Measurements from ENCODE around the gene DSCAML1. TPM values are rescaled to one million over a fixed set of nuclear protein-coding genes. Genes with fewer than 3 reads are reported as not detected.

Gene DSCAML1
- total and polyA plus RNA-seq, 10 of the 15 experiments (the other 5 are each of a cell fraction or from before 2014, with no cell fraction given), result 0.03 to 0.18 (median 0.06) TPM; not detected in 1

DNA sequence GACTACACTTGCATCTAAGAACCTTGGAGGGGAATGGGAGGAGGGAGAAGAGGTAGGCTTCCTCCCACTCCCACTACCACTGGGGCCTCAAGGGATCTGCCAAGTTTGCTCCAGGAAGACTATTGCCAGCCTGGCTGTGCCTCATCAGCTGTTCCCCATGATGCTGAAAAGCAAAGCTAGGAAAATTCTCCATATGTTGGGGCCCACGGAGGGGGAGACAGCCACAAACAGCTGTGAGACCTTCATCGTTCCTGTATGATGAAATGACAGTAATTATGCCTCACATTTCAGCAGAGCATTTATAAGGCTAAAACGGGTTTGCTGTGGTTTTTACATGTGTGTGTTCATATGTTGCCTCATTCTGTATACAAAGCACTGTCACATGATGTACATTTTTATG is 6.7 kb downstream of the DSCAML1 start (continued):
- TF ChIP-seq, protein P1, sequence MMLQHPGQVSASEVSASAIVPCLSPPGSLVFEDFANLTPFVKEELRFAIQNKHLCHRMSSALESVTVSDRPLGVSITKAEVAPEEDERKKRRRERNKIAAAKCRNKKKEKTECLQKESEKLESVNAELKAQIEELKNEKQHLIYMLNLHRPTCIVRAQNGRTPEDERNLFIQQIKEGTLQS (IDR thresholded peaks at IDR 0.05; ENCODE audit: borderline replicate concordance, extremely low read depth, low read depth, low read length), result no peak
- TF ChIP-seq SIN3A (IDR thresholded peaks at IDR 0.05; ENCODE audit: low read depth, low read length), result no peak
- TF ChIP-seq, protein P2, sequence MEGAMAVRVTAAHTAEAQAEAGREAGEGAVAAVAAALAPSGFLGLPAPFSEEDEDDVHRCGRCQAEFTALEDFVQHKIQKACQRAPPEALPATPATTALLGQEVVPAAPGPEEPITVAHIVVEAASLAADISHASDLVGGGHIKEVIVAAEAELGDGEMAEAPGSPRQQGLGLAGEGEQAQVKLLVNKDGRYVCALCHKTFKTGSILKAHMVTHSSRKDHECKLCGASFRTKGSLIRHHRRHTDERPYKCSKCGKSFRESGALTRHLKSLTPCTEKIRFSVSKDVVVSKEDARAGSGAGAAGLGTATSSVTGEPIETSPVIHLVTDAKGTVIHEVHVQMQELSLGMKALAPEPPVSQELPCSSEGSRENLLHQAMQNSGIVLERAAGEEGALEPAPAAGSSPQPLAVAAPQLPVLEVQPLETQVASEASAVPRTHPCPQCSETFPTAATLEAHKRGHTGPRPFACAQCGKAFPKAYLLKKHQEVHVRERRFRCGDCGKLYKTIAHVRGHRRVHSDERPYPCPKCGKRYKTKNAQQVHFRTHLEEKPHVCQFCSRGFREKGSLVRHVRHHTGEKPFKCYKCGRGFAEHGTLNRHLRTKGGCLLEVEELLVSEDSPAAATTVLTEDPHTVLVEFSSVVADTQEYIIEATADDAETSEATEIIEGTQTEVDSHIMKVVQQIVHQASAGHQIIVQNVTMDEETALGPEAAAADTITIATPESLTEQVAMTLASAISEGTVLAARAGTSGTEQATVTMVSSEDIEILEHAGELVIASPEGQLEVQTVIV (IDR thresholded peaks at IDR 0.05; ENCODE audit: borderline replicate concordance, partially characterized antibody), result no peak
- no peak for TF ChIP-seq HDGF (IDR thresholded peaks at IDR 0.05)
- TF ChIP-seq, protein P3, sequence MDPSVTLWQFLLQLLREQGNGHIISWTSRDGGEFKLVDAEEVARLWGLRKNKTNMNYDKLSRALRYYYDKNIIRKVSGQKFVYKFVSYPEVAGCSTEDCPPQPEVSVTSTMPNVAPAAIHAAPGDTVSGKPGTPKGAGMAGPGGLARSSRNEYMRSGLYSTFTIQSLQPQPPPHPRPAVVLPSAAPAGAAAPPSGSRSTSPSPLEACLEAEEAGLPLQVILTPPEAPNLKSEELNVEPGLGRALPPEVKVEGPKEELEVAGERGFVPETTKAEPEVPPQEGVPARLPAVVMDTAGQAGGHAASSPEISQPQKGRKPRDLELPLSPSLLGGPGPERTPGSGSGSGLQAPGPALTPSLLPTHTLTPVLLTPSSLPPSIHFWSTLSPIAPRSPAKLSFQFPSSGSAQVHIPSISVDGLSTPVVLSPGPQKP (IDR thresholded peaks at IDR 0.05; ENCODE audit: low read depth, low read length), result no peak

DNA sequence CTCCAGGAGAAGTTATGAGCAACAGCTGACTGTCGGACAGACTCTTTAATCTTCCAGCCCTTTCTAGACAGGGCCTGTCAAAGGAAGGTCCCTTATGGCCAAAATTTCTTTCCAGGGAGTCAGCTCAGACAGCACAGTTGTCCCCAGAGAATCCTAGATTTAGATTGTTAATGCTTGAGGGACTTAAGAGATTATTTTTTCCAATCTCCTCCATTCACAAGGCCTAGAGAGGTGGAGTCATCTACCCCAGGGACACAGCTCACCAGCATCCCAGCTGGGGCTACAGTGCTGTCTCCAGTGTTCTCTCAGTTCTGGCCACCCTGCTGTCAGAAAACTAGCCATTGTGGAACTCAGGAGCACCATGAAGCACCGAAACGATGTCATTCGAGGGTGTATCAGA is 7.8 kb downstream of the DSCAML1 start:
- BruUV-seq (replicated peaks), result no TSS peak

More for the DNA sequence above, 7.8 kb downstream of the DSCAML1 start:
- Histone ChIP-seq H3K27ac (ENCODE audit: control insufficient read depth, insufficient read depth) (no peak overlapping the region), H3K4me3 (no peak overlapping the region), H3K4me2 (ENCODE audit: control insufficient read depth, insufficient read depth) (no peak overlapping the region), H4K20me1 (ENCODE audit: control insufficient read depth, insufficient read depth) (no peaks in the 10 kb centered on the region), H3K27me3 (replicated peaks in 1 of 2; ENCODE audit: control insufficient read depth in 2 of 2, insufficient read depth in 2 of 2, low read length in 1 of 2) (peaks cover 9 to 10% of the 10 kb centered on the region in 2 experiments; a peak in 3 of 4 replicates), H3K36me3 (ENCODE audit: control insufficient read depth in 2 of 2, insufficient read depth in 2 of 2, low read length in 1 of 2) (no peaks in the 10 kb centered on the region), H3K9ac (ENCODE audit: control insufficient read depth, insufficient read depth, low read length) (no peak overlapping the region), H3K9me3 (replicated peaks; ENCODE audit: control insufficient read depth, insufficient read depth, low read length) (no peaks in the 10 kb centered on the region), H3K4me1 (ENCODE audit: control insufficient read depth, insufficient read depth, low read length) (no peaks in the 10 kb centered on the region), H3K79me2 (ENCODE audit: control insufficient read depth, insufficient read depth, low read length) (no peaks in the 10 kb centered on the region), H2AFZ (ENCODE audit: control insufficient read depth, low read depth, low read length) (no peak overlapping the region)
- ATAC-seq (no peak), FAIRE-seq (no peak), DNase-seq (ENCODE audit: low read depth, low spot score) (no peak)
- WGBS (ENCODE audit: insufficient coverage, insufficient replicate concordance, low lambda C conversion rate, missing lambda C conversion rate), result 8% methylated on average over 4 of the region's 4 CpGs
- ChIA-PET POLR2A (no interaction called here), CTCF (interaction anchor here (1.0 to 1.1 kb wide), 2 partner anchors 264 to 363 kb away, joined by 3 read pairs; no protein-coding TSS in a partner anchor), SMC1A (ENCODE audit: uncharacterized antibody, unreplicated experiment) (interaction anchor here (1.1 to 1.5 kb wide), 2 partner anchors 10 to 12 kb away, joined by 3 to 5 read pairs; no protein-coding TSS in a partner anchor), RAD21 (ENCODE audit: unreplicated experiment) (interaction anchor here (0.8 to 1.5 kb wide), 2 partner anchors 11 to 28 kb away, joined by 3 to 4 read pairs; no protein-coding TSS in a partner anchor)
- TF ChIP-seq, protein P4, sequence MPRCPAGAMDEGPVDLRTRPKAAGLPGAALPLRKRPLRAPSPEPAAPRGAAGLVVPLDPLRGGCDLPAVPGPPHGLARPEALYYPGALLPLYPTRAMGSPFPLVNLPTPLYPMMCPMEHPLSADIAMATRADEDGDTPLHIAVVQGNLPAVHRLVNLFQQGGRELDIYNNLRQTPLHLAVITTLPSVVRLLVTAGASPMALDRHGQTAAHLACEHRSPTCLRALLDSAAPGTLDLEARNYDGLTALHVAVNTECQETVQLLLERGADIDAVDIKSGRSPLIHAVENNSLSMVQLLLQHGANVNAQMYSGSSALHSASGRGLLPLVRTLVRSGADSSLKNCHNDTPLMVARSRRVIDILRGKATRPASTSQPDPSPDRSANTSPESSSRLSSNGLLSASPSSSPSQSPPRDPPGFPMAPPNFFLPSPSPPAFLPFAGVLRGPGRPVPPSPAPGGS (IDR thresholded peaks at IDR 0.05; ENCODE audit: borderline replicate concordance, insufficient read depth, low read depth, low read length, poor library complexity, severe bottlenecking), result no peak
- TF ChIP-seq ZZZ3 (IDR thresholded peaks at IDR 0.05; ENCODE audit: control insufficient read depth, insufficient read length, low read depth) (no peak), BCL11A (IDR thresholded peaks at IDR 0.05; ENCODE audit: low read depth, low read length) (no peak), NRF1 (conservative IDR thresholded peaks at IDR 0.05; ENCODE audit: low read depth, low read length) (no peak), SIN3A (IDR thresholded peaks at IDR 0.05; ENCODE audit: low read depth, low read length) (no peak), CBX3 (IDR thresholded peaks at IDR 0.05; ENCODE audit: borderline replicate concordance, low read depth) (no peak), ZNF217 (IDR thresholded peaks at IDR 0.05) (no peak)
- TF ChIP-seq, protein P5, sequence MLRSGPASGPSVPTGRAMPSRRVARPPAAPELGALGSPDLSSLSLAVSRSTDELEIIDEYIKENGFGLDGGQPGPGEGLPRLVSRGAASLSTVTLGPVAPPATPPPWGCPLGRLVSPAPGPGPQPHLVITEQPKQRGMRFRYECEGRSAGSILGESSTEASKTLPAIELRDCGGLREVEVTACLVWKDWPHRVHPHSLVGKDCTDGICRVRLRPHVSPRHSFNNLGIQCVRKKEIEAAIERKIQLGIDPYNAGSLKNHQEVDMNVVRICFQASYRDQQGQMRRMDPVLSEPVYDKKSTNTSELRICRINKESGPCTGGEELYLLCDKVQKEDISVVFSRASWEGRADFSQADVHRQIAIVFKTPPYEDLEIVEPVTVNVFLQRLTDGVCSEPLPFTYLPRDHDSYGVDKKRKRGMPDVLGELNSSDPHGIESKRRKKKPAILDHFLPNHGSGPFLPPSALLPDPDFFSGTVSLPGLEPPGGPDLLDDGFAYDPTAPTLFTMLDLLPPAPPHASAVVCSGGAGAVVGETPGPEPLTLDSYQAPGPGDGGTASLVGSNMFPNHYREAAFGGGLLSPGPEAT (IDR thresholded peaks at IDR 0.05; ENCODE audit: low read depth), result no peak
- in situ Hi-C loops (cut with MboI), result no loop called here
- intact Hi-C loops (cut with micrococcal nuclease; ENCODE audit: unreplicated experiment), result no loop called here

Measured in GM12878 (cell line).